GM19043 (cell line): ENCODE results near the gene CTXN1.
A peak's percentile ranks its signal among the peaks of the same experiment; 100 is the strongest.
"Not testable (repeated sequence)": the region's sequence is repeated elsewhere in the genome, so short reads cannot be mapped to it uniquely, and the experiment has no call there.

Source experiments
- ATAC-seq: cut with Tn5 transposase; IDR thresholded peaks from one replicate; pipeline ENCODE4 v1.9.1; 2021; ENCODE audit warnings: low read depth; ENCODE audit not compliant: unreplicated experiment

CTXN1 gene

GRCh38 chr19:7903244-7904073, 22.5 kb downstream of the CTXN1 start, which contains the start of gene MAP2K7:
MAP2K7 (plus strand) TSS chr19:7903877; CDS start chr19:7903945, 68 bp downstream.
- ATAC-seq: peak; percentile 77

- no peak for ATAC-seq
Observed at GRCh38 chr19:7902796-7903243, 23.1 kb downstream of the CTXN1 start.

GRCh38 chr19:7901337-7901736, 24.6 kb downstream of the CTXN1 start:
- ATAC-seq: no peak

- ATAC-seq: no peak
Observed at GRCh38 chr19:7900931-7901330, 25.0 kb downstream of the CTXN1 start.

GRCh38 chr19:7900401-7900870, 25.5 kb downstream of the CTXN1 start:
- ATAC-seq: no peak

- ATAC-seq: no peak
Observed at GRCh38 chr19:7899751-7900378, 26.1 kb downstream of the CTXN1 start.

GRCh38 chr19:7898967-7899366, 27.0 kb downstream of the CTXN1 start:
- no peak for ATAC-seq

GRCh38 chr19:7897292-7897691, 28.6 kb downstream of the CTXN1 start:
- no peak for ATAC-seq

- no peak for ATAC-seq
Observed at GRCh38 chr19:7895565-7895964, 30.4 kb downstream of the CTXN1 start.

- ATAC-seq: no peak
Observed at GRCh38 chr19:7894612-7895309, 31.2 kb downstream of the CTXN1 start.

- ATAC-seq: not testable (repeated sequence)
Observed at GRCh38 chr19:7893362-7894101, 32.4 kb downstream of the CTXN1 start.

GRCh38 chr19:7888826-7889217, 37.1 kb downstream of the CTXN1 start:
- ATAC-seq: no peak

- ATAC-seq: no peak
Observed at GRCh38 chr19:7888145-7888825, 37.6 kb downstream of the CTXN1 start, which contains the start of gene LRRC8E. LRRC8E (plus strand) TSS chr19:7888510; CDS start chr19:7895604, 7,094 bp downstream.

GRCh38 chr19:7887408-7888144, 38.4 kb downstream of the CTXN1 start:
- ATAC-seq: no peak

- no peak for ATAC-seq
Observed at GRCh38 chr19:7885818-7886217, 40.1 kb downstream of the CTXN1 start.

- no peak for ATAC-seq
Observed at GRCh38 chr19:7883796-7884570, 42.0 kb downstream of the CTXN1 start.

- no peak for ATAC-seq
Observed at GRCh38 chr19:7883105-7883504, 42.8 kb downstream of the CTXN1 start.

- ATAC-seq: no peak
Observed at GRCh38 chr19:7881910-7882309, 44.0 kb downstream of the CTXN1 start.
